HepG2 (cell line): ENCODE results near the gene KRTAP10-5. TPM values are rescaled to one million over a fixed set of nuclear protein-coding genes. Genes with fewer than 3 reads are reported as not detected.

Source experiments
- ATF7-NPFF ChIP-seq: sonication (generic); formaldehyde crosslinking; IDR thresholded peaks from 2 replicates; pipeline ENCODE4 v1.8.1; 2023; ENCODE audit warnings: mild to moderate bottlenecking, low read depth, missing genetic modification reagents, moderate library complexity
- CERS6 ChIP-seq: sonication (generic); formaldehyde crosslinking; IDR thresholded peaks from 2 replicates; pipeline ENCODE4 v1.5.0; 2020; ENCODE audit warnings: missing genetic modification reagents
- EHMT2 ChIP-seq: fragments of 200-600 bp; sonication (generic); IDR thresholded peaks from 2 replicates; pipeline ENCODE4 v1.7.0; 2017; ENCODE audit warnings: antibody characterized with exemption, low read depth, low read length, borderline replicate concordance
- GMEB2 ChIP-seq: IDR thresholded peaks from 2 replicates; pipeline ENCODE4 v1.6.1; 2016; ENCODE audit warnings: missing biosample characterization, missing genetic modification reagents, low read depth
- JDP2 ChIP-seq: sonication (generic); formaldehyde crosslinking; IDR thresholded peaks from 2 replicates; pipeline ENCODE4 v1.8.1; 2022; ENCODE audit warnings: missing genetic modification reagents, borderline replicate concordance
- MED13 ChIP-seq: sonication (generic); formaldehyde crosslinking; IDR thresholded peaks from 2 replicates; pipeline ENCODE4 v1.5.0; 2020; ENCODE audit warnings: missing genetic modification reagents
- NCOA1 ChIP-seq: sonication (generic); formaldehyde crosslinking; IDR thresholded peaks from 2 replicates; pipeline ENCODE4 v1.9.0; 2021; ENCODE audit warnings: missing genetic modification reagents
- PHF8 ChIP-seq: sonication (generic); formaldehyde crosslinking; IDR thresholded peaks from 2 replicates; pipeline ENCODE4 v1.5.0; 2020; ENCODE audit warnings: missing genetic modification reagents
- RARA ChIP-seq: IDR thresholded peaks from 2 replicates; pipeline ENCODE4 v1.6.1; 2016; ENCODE audit warnings: missing genetic modification reagents, missing compliant biosample characterization
- RBAK ChIP-seq: sonication (generic); formaldehyde crosslinking; IDR thresholded peaks from 2 replicates; pipeline ENCODE4 v1.5.1; 2020; ENCODE audit warnings: mild to moderate bottlenecking, missing genetic modification reagents
- RBFOX2 ChIP-seq: fragments of 200-400 bp; formaldehyde crosslinking; IDR thresholded peaks from 2 replicates; pipeline ENCODE4 v1.6.1; 2017; ENCODE audit warnings: low read depth, mild to moderate bottlenecking, low read length
- REL ChIP-seq: sonication (generic); formaldehyde crosslinking; conservative IDR thresholded peaks from 2 replicates; pipeline ENCODE4 v1.8.0; 2022; ENCODE audit warnings: mild to moderate bottlenecking, missing genetic modification reagents, moderate library complexity
- RNF2 ChIP-seq: fragments of 450-650 bp; conservative IDR thresholded peaks from 2 replicates; pipeline ENCODE4 v1.6.1; 2016; ENCODE audit warnings: low read depth
- SIN3B ChIP-seq: fragments of 150-350 bp; IDR thresholded peaks from 2 replicates; pipeline ENCODE4 v1.6.1; 2014; ENCODE audit warnings: low read length
- SIX4 ChIP-seq: sonication (generic); formaldehyde crosslinking; IDR thresholded peaks from 2 replicates; pipeline ENCODE4 v1.4.0; 2020; ENCODE audit warnings: missing genetic modification reagents
- SRSF9 ChIP-seq: fragments of 200-400 bp; formaldehyde crosslinking; IDR thresholded peaks from 2 replicates; pipeline ENCODE4 v1.6.1; 2018; ENCODE audit warnings: borderline replicate concordance, mild to moderate bottlenecking, low read depth, low read length; ENCODE audit not compliant: insufficient read depth, poor library complexity, severe bottlenecking
- THAP8 ChIP-seq: sonication (generic); formaldehyde crosslinking; IDR thresholded peaks from 2 replicates; pipeline ENCODE4 v1.5.1; 2020; ENCODE audit warnings: missing genetic modification reagents, mild to moderate bottlenecking, borderline replicate concordance
- ZEB1 ChIP-seq: IDR thresholded peaks from 2 replicates; pipeline ENCODE4 v1.6.1; 2012; ENCODE audit warnings: mild to moderate bottlenecking, low read depth, inconsistent platforms; ENCODE audit not compliant: insufficient replicate concordance
- ZNF260 ChIP-seq: sonication (generic); formaldehyde crosslinking; IDR thresholded peaks from 2 replicates; pipeline ENCODE4 v1.4.0; 2020; ENCODE audit warnings: missing genetic modification reagents, low read depth, mild to moderate bottlenecking, borderline replicate concordance
- ZNF629 ChIP-seq: sonication (generic); formaldehyde crosslinking; conservative IDR thresholded peaks from 2 replicates; pipeline ENCODE4 v1.5.0; 2020; ENCODE audit warnings: missing genetic modification reagents
- ZSCAN29 ChIP-seq: sonication (generic); formaldehyde crosslinking; conservative IDR thresholded peaks from 2 replicates; pipeline ENCODE4 v1.4.0; 2020; ENCODE audit warnings: mild to moderate bottlenecking, missing genetic modification reagents
- polyA plus RNA-seq, 8 experiments: library from polyadenylated mRNA; depleted of rRNA in 3 of 8; stranded (reverse) in 7 of 8; unstranded in 1 of 8; fragments of >200 nt; fragmentation: Illumina TruSeq in 4 of 8; extraction: Trizol in 4 of 8; gene quantifications; 2 replicates each; pipeline versions ENCODE4 v1.2.1 to v1.2.3, GENCODE V29; 2011 to 2016; ENCODE audit warnings: low read depth in 4 of 8, missing spikeins in 1 of 8, mixed read lengths in 1 of 8; ENCODE audit not compliant: insufficient read depth in 1 of 8
- total RNA-seq, 5 experiments: library from RNA; depleted of rRNA; stranded (reverse); fragments of >200 nt; fragmentation: Illumina TruSeq; extraction: Trizol; gene quantifications; 2 replicates each; pipeline ENCODE4 v1.2.3, GENCODE V29; 2016; ENCODE audit warnings: low read depth in 1 of 5

The KRTAP10-5 gene
- total and polyA plus RNA-seq, 2 of the 13 experiments (the other 11 are each of a cell fraction or from before 2014, with no cell fraction given): not detected

DNA sequence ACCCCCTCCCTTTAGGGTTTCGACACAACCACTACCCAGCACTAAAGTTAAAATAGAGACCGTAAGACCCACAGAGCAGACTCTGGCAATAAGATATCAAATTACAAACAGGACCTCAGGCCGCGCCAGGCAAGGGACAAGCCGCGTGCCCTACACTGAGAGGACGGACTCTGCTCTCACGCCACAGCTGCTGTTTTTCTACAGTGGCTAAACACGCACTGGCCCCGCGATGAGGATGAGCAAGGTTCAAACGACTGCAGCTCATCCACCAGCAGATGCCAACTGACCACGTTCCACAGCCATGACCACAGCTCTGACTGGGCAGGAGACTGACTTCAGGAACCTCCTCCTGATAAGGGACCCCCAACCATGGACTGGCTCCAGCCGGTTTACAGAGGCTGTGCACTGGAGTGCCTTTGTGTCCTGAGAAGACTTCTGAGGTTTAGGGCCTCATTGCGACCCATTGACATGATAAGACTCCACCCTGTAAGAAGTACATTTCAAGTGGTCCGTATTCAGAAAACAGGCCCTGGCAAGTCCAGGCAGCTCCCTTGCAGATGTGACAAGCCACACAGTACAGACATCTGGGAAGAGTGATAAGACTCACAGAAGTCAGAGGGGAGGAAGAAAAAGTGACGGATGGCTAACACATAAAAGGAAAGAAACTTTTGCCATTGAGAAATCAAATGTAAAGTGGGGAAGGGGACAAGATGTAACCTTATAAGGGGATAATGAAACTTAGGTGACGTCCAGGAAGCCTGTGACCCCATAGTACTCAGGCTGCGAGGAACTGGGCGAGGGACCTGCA, 13.4 kb upstream of the KRTAP10-5 start (continued):
- 0 out of 2 replicates have a peak, but pooled peaks have one; percentile 39 for TF ChIP-seq REL
- TF ChIP-seq RNF2: peak; percentile 93
- no peak for TF ChIP-seq ZSCAN29 (CRISPR knock-in tag)
- TF ChIP-seq JDP2 (CRISPR knock-in tag): no peak
- peak; percentile 99 for TF ChIP-seq SIX4
- no peak for TF ChIP-seq MED13 (CRISPR knock-in tag)
- TF ChIP-seq GMEB2 (CRISPR knock-in tag): no peak
- peak; percentile 82 for TF ChIP-seq RARA (CRISPR knock-in tag)
- no peak for TF ChIP-seq EHMT2
- TF ChIP-seq ZNF260 (CRISPR knock-in tag): no peak
- no peak; the same call in 1 of the 2 replicates for TF ChIP-seq ZNF629
- no peak for TF ChIP-seq CERS6
- TF ChIP-seq SRSF9: no peak
- peak; percentile 84; the same call in 1 of the 2 replicates for TF ChIP-seq ATF7-NPFF (CRISPR knock-in tag)
- no peak for TF ChIP-seq RBAK
- TF ChIP-seq PHF8 (CRISPR knock-in tag): peak; percentile 36; the same call in 1 of the 2 replicates
- no peak for TF ChIP-seq SIN3B
- TF ChIP-seq NCOA1 (CRISPR knock-in tag): peak; percentile 78; the same call in 1 of the 2 replicates
- TF ChIP-seq RBFOX2: no peak
- TF ChIP-seq ZEB1: no peak
- no peak for TF ChIP-seq THAP8 (CRISPR knock-in tag)
